HG02642 (cell line): ENCODE measurements around the gene EIF3F.

Experiments used
- ATAC-seq: cut with Tn5 transposase; IDR thresholded peaks from one replicate; pipeline ENCODE4 v1.9.1; 2021; ENCODE audit warnings: mild to moderate bottlenecking; ENCODE audit not compliant: unreplicated experiment, poor library complexity

The EIF3F gene

DNA sequence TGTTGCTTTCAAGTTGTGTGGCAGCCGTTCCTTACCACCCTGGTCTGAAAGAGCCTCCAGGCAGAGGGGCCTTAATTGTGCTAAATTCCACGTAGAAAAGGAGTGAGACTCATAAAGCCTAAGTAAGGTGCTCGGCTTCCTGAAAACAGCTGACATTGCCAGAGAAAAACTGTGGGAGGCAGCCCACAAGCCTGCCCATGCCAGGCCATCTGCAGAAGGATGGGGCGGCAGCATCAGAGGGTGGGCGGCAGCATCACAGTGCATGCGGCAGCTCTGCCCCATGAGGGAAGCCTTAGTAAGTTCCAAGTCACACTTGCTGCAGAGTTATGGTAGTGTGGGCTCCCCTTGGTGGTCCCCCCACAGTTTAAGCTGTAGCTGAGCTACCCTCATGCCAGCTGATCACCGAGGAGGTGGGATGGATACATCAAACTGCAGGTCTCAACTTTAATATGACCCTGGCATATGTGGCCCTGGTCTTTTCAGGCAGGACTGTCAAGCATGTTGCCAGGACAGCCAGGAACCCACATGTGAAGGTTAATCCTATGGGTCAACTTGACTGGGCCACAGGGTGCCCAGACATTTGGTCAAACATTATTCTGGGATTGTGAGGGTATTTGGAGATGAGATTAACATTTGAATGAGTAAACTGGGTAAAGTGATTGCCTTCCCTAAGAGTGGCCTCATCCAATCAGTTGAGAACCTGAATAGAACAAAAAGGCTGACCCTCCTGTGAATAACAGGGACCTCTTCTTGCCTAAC is 3.1 kb upstream of the EIF3F start:
- ATAC-seq: no peak

DNA sequence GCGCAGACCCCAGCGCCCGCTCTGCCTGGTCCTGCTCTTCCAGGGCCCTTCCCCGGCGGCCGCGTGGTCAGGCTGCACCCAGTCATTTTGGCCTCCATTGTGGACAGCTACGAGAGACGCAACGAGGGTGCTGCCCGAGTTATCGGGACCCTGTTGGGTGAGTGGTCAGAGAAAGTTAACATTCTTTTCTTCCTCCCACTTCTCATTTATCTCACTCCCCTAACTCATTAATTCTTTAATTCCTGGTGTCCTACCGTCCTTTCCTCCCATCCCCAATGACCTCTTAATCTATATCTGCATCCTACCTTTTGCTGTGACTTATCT is 385 bp downstream of the EIF3F start:
- peak; percentile 22 for ATAC-seq

DNA sequence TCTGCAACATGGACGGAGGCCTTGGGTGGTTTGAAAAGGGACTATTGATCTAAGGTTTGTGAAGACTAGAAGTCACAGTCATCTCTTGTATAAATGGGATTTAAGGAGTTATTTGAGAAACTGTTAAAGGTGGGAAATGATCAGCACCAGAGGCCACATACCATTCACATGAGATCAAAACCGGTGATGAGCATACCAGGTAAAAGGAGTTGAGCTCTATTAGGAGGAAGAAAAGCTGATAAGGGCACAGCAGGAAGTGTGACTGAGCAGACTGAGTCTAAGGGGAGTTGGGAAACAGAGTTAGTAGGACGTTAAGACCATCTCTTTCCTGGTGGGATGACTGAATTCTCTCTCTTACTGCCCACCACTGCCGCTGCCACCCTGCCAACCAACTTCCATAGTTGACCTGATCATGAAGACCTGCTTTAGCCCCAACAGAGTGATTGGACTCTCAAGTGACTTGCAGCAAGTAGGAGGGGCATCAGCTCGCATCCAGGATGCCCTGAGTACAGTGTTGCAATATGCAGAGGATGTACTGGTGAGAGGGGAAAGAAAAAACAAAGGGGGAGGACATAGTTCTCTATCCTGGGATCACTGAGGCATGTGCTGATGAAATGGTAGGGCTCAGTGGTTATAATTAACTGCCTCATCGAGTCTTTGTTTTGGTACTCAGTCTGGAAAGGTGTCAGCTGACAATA is 7.6 kb downstream of the EIF3F start:
- ATAC-seq: no peak

DNA sequence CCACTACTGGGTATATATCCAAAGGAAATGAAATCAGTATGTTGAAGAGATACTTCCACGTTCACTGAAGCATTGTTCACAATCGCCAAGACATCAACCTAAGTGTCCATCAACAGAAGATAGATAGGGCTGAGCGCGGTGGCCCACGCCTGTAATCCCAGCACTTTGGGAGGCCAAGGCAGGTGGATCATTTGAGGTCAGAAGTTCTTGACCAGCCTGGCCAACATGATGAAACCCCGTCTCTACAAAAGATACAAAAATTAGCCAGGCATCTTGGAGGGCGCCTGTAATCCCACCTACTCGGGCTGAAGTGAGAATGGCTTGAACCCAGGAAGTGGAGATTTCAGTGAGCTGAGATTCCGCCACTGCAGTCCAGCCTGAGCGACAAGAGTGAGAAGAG is 12.7 kb downstream of the EIF3F start:
- ATAC-seq: no peak

DNA sequence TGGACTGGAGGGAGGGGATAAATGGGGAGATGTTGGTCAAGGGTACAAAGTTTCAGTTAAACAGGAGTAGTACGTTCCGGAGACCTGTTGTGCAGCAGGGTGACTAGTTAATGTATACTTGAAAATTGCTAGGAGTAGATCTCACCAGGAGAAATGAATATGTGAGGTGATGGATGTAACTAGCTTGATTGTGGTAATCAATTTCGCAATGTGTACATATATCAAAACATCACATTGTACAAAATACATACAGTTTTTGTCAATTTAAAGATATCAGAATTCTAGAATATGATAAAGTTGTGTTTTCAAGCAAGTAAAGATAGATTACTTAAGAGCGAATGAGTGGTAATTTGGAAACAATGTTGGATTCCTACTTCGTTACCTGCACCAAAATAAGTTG is 13.3 kb downstream of the EIF3F start:
- no peak for ATAC-seq

DNA sequence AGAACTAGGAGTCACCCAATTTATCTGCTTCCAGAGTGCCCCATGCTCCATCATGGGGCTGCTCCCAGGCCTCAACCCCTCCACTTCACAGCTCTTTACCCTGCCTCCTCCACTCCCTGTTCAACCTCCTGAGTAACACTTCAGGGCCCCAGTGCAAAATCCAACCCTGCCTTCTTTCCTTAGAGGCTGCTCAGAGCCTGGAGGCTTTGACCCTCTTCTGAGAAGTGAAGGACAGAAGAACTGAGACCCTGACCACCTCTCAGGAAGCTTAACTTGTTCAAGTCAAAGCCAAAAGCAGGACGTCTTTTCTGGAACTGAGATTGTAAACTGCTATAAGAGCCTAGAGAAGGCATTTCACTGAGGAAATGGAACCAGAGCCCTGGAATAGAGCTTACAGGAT is 15.5 kb downstream of the EIF3F start:
- ATAC-seq: no peak

DNA sequence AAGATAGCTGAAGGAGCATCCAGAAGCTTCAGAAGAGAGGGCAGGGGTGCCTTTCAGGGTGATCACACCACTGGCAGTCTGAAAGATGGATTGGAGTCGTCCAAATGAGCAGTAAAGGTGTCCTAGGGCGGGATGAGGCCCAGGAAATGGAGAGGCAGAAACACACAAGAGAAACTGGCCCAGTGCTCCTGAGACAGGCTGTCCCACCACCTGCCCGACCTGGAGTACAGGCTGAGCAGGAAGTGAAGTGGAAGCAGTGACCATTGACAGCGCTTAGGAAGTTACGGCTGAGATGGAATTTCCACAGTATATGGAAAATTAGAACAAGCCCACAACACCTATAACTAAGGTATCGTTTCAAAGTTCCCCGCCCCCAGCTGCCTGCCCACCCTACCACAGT is 16.1 kb downstream of the EIF3F start:
- no peak for ATAC-seq

DNA sequence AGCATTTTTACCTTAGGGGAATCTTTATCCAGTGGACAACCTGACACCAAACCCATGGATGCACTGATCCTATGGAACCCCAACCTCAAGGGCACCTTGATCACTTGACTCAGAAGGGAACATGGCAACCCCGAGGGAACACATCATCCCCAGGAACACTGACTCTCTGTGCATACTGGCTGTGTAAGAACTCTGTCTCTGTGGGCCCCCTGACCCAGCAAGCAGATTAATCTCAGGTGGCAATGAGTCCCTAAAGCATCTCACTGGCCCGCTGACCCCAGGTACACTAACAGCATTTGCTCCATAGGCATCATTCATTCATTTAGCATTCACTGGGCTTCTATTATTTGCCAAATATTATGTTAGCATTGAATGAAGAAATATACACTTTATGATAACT is 16.9 kb downstream of the EIF3F start:
- ATAC-seq: no peak

DNA sequence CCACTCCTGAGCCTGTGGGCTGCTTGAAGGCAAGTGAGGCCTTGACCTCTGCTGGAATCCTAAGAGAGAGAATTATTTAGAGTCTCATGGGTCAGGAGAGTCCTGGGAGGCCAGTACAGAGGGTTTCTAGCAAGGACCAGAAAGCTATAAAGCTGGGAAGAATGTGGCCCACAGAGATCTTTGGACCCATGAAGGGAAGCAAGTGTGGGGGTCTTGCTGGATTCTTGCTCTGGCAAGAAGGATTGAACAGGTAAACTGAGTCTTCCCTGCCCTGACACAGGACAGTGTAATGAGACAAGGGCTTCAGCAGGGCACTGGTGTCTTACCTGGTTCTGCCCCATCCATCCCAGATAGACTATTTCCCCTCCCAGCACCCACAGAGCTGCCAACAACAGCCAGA is 18.4 kb downstream of the EIF3F start:
- no peak for ATAC-seq

DNA sequence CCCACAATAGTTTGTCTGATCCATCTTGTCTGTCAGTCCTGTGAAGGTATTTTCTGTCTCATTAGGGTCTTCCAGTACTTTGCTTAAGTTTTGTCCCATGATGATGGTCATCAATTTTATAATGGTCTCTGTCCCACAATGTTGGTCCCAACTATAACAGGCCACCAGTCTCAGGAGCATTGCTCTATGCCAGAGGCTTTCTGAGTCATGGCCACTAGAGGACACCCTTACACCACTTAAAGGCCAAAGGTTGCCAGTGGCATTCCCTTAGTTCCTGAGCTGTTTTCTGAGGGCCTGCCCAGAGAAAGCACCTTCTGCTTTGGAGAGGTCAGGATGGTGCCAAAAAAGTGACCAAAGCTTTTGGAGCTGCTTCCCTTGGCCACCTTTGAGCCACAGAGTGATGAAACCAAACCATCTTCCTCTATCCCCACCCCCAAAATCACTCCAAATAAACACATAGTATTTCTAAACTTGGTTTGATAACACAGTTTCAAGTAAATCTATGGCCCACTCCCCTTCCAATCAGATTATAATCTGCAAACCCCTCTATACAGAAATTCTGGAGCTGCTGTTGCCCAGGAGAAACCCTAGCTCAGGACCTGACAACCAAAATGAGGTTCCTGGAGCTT is 19.3 kb downstream of the EIF3F start:
- ATAC-seq: peak; percentile 82

DNA sequence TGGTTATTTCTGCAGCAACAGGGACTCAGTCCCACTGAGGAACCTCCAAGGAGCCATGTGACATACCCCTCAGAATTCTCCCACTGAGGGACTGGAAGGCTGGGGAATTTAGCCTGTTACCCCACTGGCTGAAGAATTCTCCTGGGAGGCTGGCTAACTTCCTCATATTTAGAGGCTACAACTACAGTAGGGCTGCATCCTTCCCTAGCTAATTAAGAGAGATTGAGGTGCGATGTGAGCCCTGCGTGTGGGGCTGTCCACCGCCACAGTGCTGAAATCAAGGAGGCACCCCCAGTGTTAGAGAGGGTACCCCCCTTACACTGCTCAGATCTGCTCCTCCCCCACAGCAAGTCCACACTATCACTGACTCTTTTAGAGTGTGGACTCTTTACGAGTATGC is 21.1 kb downstream of the EIF3F start:
- no peak for ATAC-seq

DNA sequence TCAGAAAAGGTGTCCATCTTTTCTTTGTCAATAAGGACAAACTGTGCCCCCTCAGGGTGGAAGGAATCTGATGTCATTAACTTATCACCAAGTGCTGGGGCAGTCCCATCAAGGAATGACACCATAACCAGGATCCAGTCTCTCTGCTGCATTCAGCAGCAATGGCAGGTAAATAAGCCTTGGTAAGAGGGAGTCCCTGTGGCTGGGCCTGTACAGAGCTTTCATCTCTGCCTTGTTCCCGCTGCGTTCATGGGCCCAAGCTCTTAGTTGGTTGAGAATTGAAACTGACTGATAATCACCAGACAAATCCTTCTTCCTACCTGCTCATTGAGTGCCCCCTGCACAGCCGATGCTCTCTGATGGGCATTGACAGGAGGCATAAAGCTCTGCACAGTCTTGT is 22.7 kb downstream of the EIF3F start:
- ATAC-seq: no peak

DNA sequence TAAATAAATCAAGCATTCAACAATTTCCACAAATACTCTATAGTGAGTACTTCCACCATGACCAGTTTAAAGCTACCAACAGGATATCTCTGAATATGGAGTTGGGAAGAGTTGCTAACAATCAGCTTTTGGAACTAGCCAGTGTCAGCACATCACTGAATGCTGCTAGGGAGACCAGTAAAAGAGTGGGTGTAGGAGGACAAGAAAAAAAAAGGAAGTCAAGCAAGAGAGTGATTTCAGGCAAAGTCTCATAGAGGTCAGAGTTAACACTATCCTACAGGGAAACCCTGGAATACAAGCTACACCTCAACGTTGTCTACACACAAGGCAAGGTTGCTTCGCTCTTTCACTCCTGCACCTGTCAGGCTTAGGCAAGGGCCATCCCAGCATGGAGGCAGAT is 24.2 kb downstream of the EIF3F start:
- ATAC-seq: no peak

DNA sequence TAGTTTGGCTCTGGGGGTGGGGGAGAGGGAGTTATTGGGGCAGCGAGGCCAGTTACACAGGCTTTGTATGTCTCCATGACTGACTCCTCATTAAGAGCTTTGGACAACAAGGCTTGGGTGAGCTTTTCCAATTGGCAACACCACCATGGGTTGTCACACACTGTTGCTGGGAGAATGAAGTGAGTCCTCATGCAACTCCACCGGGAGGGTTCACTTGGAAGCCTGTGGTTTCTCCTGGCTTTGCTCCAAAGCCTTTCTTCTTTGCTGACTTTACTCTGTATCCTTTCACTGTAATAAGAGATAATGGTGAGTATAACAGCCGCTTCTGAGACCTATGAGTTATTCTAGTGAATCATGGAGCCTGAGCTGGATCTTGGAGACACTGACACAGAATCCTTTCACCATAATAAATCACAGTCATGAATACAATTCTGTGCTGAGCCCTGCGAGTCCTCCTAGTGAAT is 24.9 kb downstream of the EIF3F start:
- ATAC-seq: no peak

DNA sequence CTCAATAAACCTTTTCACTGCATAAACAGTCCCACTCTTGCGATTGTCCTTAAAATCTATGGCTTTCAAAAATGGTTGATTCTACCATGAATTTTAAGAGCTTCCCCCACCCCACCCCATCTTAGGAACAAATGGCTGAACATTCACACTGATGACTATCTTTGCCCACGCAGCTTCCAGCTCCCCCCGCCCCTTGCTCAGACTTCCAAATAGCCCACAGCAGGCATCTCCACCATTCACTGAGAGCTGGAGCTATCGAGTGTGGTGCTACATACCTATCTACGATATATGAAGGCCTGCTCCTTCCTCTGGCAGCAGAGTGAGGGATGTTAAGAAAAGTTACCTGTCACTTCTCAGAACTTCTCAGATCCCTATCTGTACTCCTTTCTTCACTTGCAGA is 26.7 kb downstream of the EIF3F start:
- no peak for ATAC-seq

DNA sequence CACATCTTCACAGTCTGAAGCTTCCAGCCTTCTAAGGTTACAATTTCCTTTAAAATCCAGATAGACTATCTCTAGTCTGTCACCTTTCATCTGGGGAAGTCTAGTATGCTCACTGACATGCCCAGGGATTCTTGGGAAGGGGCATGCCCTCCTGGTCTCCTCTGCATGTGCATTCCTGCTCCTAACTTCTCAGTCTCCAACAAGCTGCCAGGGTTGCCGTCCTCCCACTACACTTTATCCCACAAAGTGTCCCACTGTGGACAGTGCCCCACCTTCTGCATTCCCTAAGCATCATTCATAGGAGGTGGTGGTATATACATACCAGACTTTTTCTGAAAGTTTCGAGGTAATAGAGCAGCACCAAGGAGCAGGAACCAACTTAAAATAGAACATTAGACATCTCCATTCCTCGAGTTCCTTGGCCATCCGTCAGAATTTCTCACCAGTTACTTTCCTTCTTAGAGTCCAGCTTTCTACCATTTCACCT is 28.7 kb downstream of the EIF3F start:
- no peak for ATAC-seq

DNA sequence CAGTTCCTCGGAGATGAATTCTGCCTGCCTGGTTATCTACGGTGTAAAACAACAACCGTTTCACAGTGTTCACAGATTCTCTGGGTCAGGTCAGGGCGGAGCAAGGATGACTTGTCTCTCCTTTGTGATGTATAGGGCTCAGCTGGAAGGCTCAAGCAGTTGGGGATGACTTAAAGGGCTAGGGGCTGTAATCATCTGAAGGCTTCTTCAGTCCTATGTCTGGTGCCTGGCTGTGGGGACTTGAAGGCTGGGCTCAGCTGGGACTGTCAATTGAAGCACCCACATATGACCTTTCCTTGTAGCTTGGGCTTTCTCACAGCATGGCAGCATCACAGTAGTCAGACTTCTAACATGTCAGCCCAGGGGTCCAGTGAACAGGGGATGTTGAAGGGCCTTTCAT is 29.3 kb downstream of the EIF3F start:
- no peak for ATAC-seq

DNA sequence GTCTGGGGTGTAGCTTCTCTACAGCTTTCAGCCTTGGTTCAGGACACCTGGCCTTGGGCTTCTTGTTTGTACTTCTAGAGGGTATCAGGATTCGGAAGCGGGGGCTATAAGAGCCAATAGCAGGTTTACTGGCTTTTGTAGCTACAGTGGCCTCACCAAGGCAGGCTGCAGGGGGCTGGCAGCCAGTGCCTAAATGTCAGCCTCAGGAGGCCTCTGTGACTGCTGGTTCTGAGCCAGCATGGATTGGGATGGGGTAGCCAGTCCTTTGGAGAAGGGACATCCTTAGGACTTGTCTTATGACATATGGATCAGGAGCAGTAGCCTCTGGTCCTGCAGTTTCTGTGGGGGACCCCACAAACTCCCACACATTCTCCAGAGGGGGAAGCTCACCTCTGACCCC is 29.9 kb downstream of the EIF3F start:
- no peak for ATAC-seq

DNA sequence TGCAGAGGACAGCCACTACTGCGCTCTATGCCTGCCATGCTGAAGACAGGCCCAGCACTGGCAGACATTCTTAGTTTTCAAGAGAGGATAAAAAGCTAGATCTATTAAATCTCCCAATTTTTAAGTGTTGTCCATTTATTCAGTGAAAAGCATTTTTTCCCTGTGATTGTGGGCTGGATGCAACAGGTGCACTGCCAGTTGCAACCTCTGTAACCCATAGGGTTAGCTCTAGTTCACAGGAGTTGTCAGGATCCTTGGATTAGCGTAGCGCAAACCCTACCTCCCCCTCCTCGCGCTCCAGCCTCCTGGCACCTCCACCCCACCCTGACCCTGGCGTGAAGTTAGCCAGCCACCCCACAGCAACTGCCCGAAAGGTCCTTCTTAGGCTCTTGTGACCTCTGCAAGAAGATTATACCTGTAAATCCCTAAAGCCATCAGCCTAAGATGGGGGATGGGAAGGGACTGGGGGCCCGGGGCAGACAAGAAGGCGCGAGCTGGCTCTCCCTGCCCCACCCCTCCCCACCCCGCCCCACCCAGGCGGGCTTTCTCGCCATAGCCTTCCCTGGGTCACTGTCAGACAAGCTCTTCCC is 30.9 kb downstream of the EIF3F start:
- no peak for ATAC-seq

DNA sequence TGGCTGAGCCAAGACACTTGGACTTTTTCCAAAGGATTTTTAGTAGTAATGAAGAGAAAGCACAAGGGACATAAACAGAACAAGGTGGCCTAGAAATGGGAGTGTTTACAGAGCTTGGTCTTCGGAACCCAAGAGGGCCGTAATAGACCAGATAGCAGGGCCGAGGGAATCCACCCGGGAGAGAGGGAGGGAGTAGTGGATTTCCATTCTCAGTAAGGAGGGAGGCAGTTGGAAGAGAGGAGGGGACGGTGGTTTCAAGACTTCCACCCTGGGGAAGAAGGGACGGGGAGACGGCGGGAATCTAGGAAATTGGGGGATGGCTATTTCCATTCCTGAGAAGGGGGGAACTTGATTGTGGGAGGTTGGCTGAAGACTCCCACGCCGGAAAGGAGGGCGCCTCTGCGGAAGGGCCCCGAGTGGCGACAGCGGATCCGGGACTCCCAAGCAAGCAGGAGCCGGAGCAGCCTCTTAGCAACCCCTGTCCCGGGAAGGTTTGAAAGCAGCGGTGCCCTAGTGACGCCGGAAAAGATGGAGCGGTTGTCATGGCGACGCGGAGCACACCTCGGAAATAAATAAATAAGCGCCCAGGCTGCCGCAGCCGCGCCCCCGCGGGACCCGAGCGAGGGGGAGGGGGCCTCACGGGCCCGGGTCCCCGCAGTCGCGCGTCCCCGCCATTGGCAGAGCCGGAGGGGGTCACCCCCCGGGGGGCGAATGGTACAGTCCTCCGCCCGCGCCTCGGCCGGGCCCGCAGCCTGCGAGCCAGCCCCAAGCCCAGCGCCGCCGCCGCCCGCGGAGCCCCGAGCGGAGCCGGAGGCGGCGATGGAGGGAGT is 31.6 kb downstream of the EIF3F start:
- ATAC-seq: no peak
